H1 (cell line): ENCODE results near the gene FOXK1. TPM values are rescaled to one million over a fixed set of nuclear protein-coding genes. Genes with fewer than 3 reads are reported as not detected.

Source experiments
- CTCF ChIA-PET: fragments of 300-600 bp; sonication (Branson Sonifier 250); formaldehyde crosslinking; loops from one replicate; lab custom pipeline; 2021; ENCODE audit not compliant: partially characterized antibody; lab: Charles Lee
- POLR2A ChIA-PET: fragments of 300-600 bp; sonication (Branson Sonifier 250); formaldehyde crosslinking; loops from one replicate; lab custom pipeline; 2021; ENCODE audit warnings: inconsistent platforms; ENCODE audit not compliant: partially characterized antibody; lab: Charles Lee
- DNase-seq, 2 experiments: peaks; one replicate each; pipeline versions ENCODE4 v3.0.0 to v3.0.0-alpha.2; 2010 to 2022; ENCODE audit warnings: low spot score in 2 of 2, low read depth in 1 of 2, mixed read lengths in 1 of 2
- FAIRE-seq: peaks from 2 replicates; lab custom pipeline; 2011; peaks lifted over from hg19 to GRCh38; lab: Jason Lieb, UNC
- H2AFZ ChIP-seq: 2 replicates; pipeline ENCODE4 v1.8.1; 2012; ENCODE audit warnings: low read length, inconsistent platforms
- H2AK5ac ChIP-seq: 2 replicates; pipeline ENCODE4 v1.6.1; 2013; ENCODE audit warnings: low read depth, low read length
- H2BK120ac ChIP-seq: replicated peaks from 2 replicates; pipeline ENCODE3; 2013; ENCODE audit warnings: low read depth, low read length, inconsistent platforms
- H2BK12ac ChIP-seq: 2 replicates; pipeline ENCODE4 v1.6.1; 2013; ENCODE audit warnings: low read depth, low read length
- H2BK15ac ChIP-seq: 2 replicates; pipeline ENCODE4 v1.6.1; 2013; ENCODE audit warnings: low read length
- H2BK20ac ChIP-seq: 2 replicates; pipeline ENCODE4 v1.6.1; 2013; ENCODE audit warnings: low read length
- H2BK5ac ChIP-seq: 2 replicates; pipeline ENCODE4 v1.6.1; 2013; ENCODE audit warnings: low read depth, low read length
- H3K14ac ChIP-seq: 2 replicates; pipeline ENCODE4 v1.6.1; 2013; ENCODE audit warnings: inconsistent platforms; ENCODE audit not compliant: insufficient read length
- H3K18ac ChIP-seq: 2 replicates; pipeline ENCODE4 v1.6.1; 2013; ENCODE audit warnings: low read length; ENCODE audit errors: extremely low read depth
- H3K23ac ChIP-seq: 2 replicates; pipeline ENCODE4 v1.6.1; 2013; ENCODE audit warnings: inconsistent platforms; ENCODE audit not compliant: insufficient read length
- H3K23me2 ChIP-seq: 2 replicates; pipeline ENCODE4 v1.6.1; 2013; ENCODE audit warnings: low read depth, low read length
- H3K27ac ChIP-seq: 2 replicates; pipeline ENCODE4 v1.6.1; 2011; ENCODE audit warnings: low read depth, low read length, inconsistent platforms
- H3K27me3 ChIP-seq, 4 experiments: replicated peaks in 1 of 4; 1 replicate in 1 of 4; 2 replicates in 3 of 4; pipeline versions ENCODE4 v1.6.1 to v1.8.1; 2011 to 2013; ENCODE audit warnings: low read length in 3 of 4, mild to moderate bottlenecking in 3 of 4, inconsistent platforms in 2 of 4, mixed read lengths in 2 of 4, moderate library complexity in 1 of 4; ENCODE audit not compliant: control insufficient read depth in 3 of 4, insufficient read depth in 3 of 4; ENCODE audit errors: extremely low read depth in 1 of 4
- H3K36me3 ChIP-seq, 4 experiments: 2 replicates each; pipeline versions ENCODE4 v1.6.1 to v1.8.1; 2011 to 2013; ENCODE audit warnings: mild to moderate bottlenecking in 4 of 4, low read length in 3 of 4, moderate library complexity in 2 of 4, control low read depth in 1 of 4, inconsistent platforms in 1 of 4; ENCODE audit not compliant: insufficient read depth in 4 of 4, control insufficient read depth in 2 of 4
- H3K4ac ChIP-seq: replicated peaks from 2 replicates; pipeline ENCODE3; 2013; ENCODE audit warnings: low read length, low read depth, mixed read lengths, inconsistent platforms; ENCODE audit not compliant: insufficient read length
- H3K4me1 ChIP-seq, 4 experiments: replicated peaks in 1 of 4; 1 replicate in 1 of 4; 2 replicates in 3 of 4; pipeline versions ENCODE4 v1.6.1 to v1.8.1; 2011 to 2013; ENCODE audit warnings: low read length in 3 of 4, inconsistent platforms in 2 of 4, mixed read lengths in 1 of 4; ENCODE audit not compliant: insufficient read depth in 4 of 4, control insufficient read depth in 3 of 4
- H3K4me2 ChIP-seq, 2 experiments: 2 replicates each; pipeline versions ENCODE4 v1.6.1 to v1.8.1; 2011 to 2013; ENCODE audit warnings: low read depth in 2 of 2, low read length in 2 of 2, control low read depth in 1 of 2, inconsistent platforms in 1 of 2, mild to moderate bottlenecking in 1 of 2; ENCODE audit not compliant: insufficient read depth in 1 of 2
- H3K4me3 ChIP-seq, 4 experiments: fragments of 200-600, 300-600 bp in 1 of 4; sonication (generic), shearing (Covaris generic), sonication (Bioruptor Twin) in 1 of 4; 2 replicates each; pipeline versions ENCODE4 v1.5.1 to v1.8.1; 2011 to 2016; ENCODE audit warnings: low read length in 4 of 4, low read depth in 3 of 4, control low read depth in 2 of 4, inconsistent platforms in 2 of 4, mild to moderate bottlenecking in 2 of 4, mixed read lengths in 1 of 4, moderate library complexity in 1 of 4; ENCODE audit not compliant: insufficient read depth in 2 of 4; ENCODE audit errors: extremely low read depth in 1 of 4
- H3K56ac ChIP-seq: replicated peaks from 2 replicates; pipeline ENCODE3; 2013; ENCODE audit warnings: low read depth, mild to moderate bottlenecking, mixed read lengths, low read length, inconsistent platforms; ENCODE audit not compliant: insufficient read length
- H3K79me1 ChIP-seq: 2 replicates; pipeline ENCODE4 v1.6.1; 2013; ENCODE audit warnings: low read depth, low read length, control low read depth
- H3K79me2 ChIP-seq, 2 experiments: 2 replicates each; pipeline versions ENCODE4 v1.6.1 to v1.8.1; 2012 to 2013; ENCODE audit warnings: low read length in 2 of 2, mild to moderate bottlenecking in 2 of 2, inconsistent platforms in 1 of 2; ENCODE audit not compliant: insufficient read depth in 2 of 2, control insufficient read depth in 1 of 2
- H3K9ac ChIP-seq, 4 experiments: replicated peaks in 1 of 4; 1 replicate in 1 of 4; 2 replicates in 3 of 4; pipeline versions ENCODE4 v1.6.1 to v1.8.1; 2011 to 2013; ENCODE audit warnings: low read depth in 3 of 4, low read length in 3 of 4, control low read depth in 2 of 4, mild to moderate bottlenecking in 2 of 4, moderate library complexity in 2 of 4, inconsistent platforms in 1 of 4; ENCODE audit errors: extremely low read depth in 1 of 4
- H3K9me3 ChIP-seq, 2 experiments: 2 replicates each; pipeline versions ENCODE4 v1.6.1 to v1.8.1; 2012 to 2013; ENCODE audit warnings: mild to moderate bottlenecking in 2 of 2, moderate library complexity in 2 of 2, control low read depth in 1 of 2, inconsistent platforms in 1 of 2, low read depth in 1 of 2, low read length in 1 of 2, mixed read lengths in 1 of 2; ENCODE audit not compliant: insufficient read depth in 2 of 2
- H4K20me1 ChIP-seq, 2 experiments: replicated peaks in 1 of 2; 2 replicates each; pipeline versions ENCODE3 to v1.8.1; 2011 to 2013; ENCODE audit warnings: inconsistent platforms in 2 of 2, low read length in 2 of 2, mild to moderate bottlenecking in 1 of 2; ENCODE audit not compliant: insufficient read depth in 2 of 2, control insufficient read depth in 1 of 2
- H4K5ac ChIP-seq: 2 replicates; pipeline ENCODE4 v1.6.1; 2013; ENCODE audit warnings: low read length, low read depth, mixed read lengths, inconsistent platforms; ENCODE audit not compliant: insufficient read length
- H4K8ac ChIP-seq: 2 replicates; pipeline ENCODE4 v1.8.0; 2013; ENCODE audit warnings: mild to moderate bottlenecking, moderate library complexity, low read length, inconsistent platforms; ENCODE audit not compliant: insufficient read depth; ENCODE audit errors: extremely low read depth
- H4K91ac ChIP-seq: replicated peaks from 2 replicates; pipeline ENCODE3; 2013; ENCODE audit warnings: low read length, mixed read lengths, inconsistent platforms; ENCODE audit not compliant: insufficient read length
- CTBP2 ChIP-seq: IDR thresholded peaks from 2 replicates; pipeline ENCODE4 v1.7.0; 2011; ENCODE audit warnings: borderline replicate concordance, mild to moderate bottlenecking, moderate library complexity, mixed read lengths, low read length; ENCODE audit not compliant: insufficient read depth, insufficient read length
- HDAC2 ChIP-seq, 2 experiments: fragments of 300-600 bp in 1 of 2; sonication (generic) in 1 of 2; IDR thresholded peaks; 2 replicates each; pipeline ENCODE4 v1.6.1; 2011 to 2012; ENCODE audit warnings: low read depth in 2 of 2, low read length in 2 of 2, mild to moderate bottlenecking in 2 of 2, moderate library complexity in 2 of 2, borderline replicate concordance in 1 of 2, inconsistent platforms in 1 of 2
- JUN ChIP-seq: IDR thresholded peaks from 2 replicates; pipeline ENCODE4 v1.6.1; 2011; ENCODE audit warnings: low read depth, mild to moderate bottlenecking, improper control_type of control experiment, low read length
- KDM1A ChIP-seq: fragments of 200-600, 300-600 bp; sonication (generic); IDR thresholded peaks from 2 replicates; pipeline ENCODE4 v1.7.1; 2016; ENCODE audit warnings: mild to moderate bottlenecking, low read length, borderline replicate concordance
- MAFK ChIP-seq: IDR thresholded peaks from 2 replicates; pipeline ENCODE4 v1.6.1; 2012; ENCODE audit warnings: low read depth, mild to moderate bottlenecking, improper control_type of control experiment, low read length
- RAD21 ChIP-seq, 2 experiments: IDR thresholded peaks in 1 of 2; conservative IDR thresholded peaks in 1 of 2; 2 replicates each; pipeline ENCODE4 v1.6.1; 2011; ENCODE audit warnings: low read depth in 2 of 2, low read length in 2 of 2, improper control_type of control experiment in 1 of 2, inconsistent platforms in 1 of 2, mild to moderate bottlenecking in 1 of 2, moderate library complexity in 1 of 2
- RFX5 ChIP-seq: IDR thresholded peaks from 2 replicates; pipeline ENCODE4 v1.6.1; 2011; ENCODE audit warnings: low read depth, low read length, improper control_type of control experiment, borderline replicate concordance
- SUZ12 ChIP-seq: fragments of 200-600 bp; sonication (generic); IDR thresholded peaks from 2 replicates; pipeline ENCODE4 v1.6.1; 2012; ENCODE audit warnings: mild to moderate bottlenecking, inconsistent platforms, low read length, moderate library complexity, mixed read lengths
- TBP ChIP-seq: IDR thresholded peaks from 2 replicates; pipeline ENCODE4 v1.6.1; 2011; ENCODE audit warnings: low read depth, low read length, improper control_type of control experiment
- TCF12 ChIP-seq: IDR thresholded peaks from 2 replicates; pipeline ENCODE4 v1.6.1; 2011; ENCODE audit warnings: low read depth, mild to moderate bottlenecking, low read length
- WGBS, 2 experiments: shearing (Covaris generic) in 1 of 2; methylation state at CpG; one replicate each; pipeline versions ENCODE4 v1.1.6 to v1.1.7; 2013 to 2015; ENCODE audit warnings: low lambda C conversion rate in 2 of 2, mixed read lengths in 2 of 2, inconsistent platforms in 1 of 2, low coverage in 1 of 2, missing lambda C conversion rate in 1 of 2; ENCODE audit not compliant: insufficient replicate concordance in 2 of 2, insufficient coverage in 1 of 2, insufficient read length in 1 of 2; ENCODE audit errors: extremely low coverage in 1 of 2, missing lambda C conversion rate in 1 of 2; 5-methylcytosine and 5-hydroxymethylcytosine counted together
- polyA plus RNA-seq, 7 experiments: library from polyadenylated mRNA; depleted of rRNA in 3 of 7; stranded (reverse) in 5 of 7; unstranded in 2 of 7; fragments of >200 nt in 5 of 7; fragments of 200-250 nt in 2 of 7; gene quantifications; 1 replicate in 5 of 7; 2 replicates in 1 of 7; 4 replicates in 1 of 7; pipeline versions ENCODE4 v1.2.1 to v1.2.3, GENCODE V29; 2011 to 2013; ENCODE audit warnings: missing spikeins in 2 of 7, mixed read lengths in 2 of 7
- total RNA-seq: library from RNA; stranded (reverse); fragmentation: NEBNext Ultra II Directional; extraction: Animal tissue kit (Norgen Biotek cat#: 25700); gene quantifications from 2 replicates; pipeline ENCODE4 v1.2.1, GENCODE V29; 2021

Gene FOXK1
- total and polyA plus RNA-seq, 2 of the 8 experiments (the other 6 are each of a cell fraction or from before 2014, with no cell fraction given), result 2.0 to 8.5 TPM

DNA sequence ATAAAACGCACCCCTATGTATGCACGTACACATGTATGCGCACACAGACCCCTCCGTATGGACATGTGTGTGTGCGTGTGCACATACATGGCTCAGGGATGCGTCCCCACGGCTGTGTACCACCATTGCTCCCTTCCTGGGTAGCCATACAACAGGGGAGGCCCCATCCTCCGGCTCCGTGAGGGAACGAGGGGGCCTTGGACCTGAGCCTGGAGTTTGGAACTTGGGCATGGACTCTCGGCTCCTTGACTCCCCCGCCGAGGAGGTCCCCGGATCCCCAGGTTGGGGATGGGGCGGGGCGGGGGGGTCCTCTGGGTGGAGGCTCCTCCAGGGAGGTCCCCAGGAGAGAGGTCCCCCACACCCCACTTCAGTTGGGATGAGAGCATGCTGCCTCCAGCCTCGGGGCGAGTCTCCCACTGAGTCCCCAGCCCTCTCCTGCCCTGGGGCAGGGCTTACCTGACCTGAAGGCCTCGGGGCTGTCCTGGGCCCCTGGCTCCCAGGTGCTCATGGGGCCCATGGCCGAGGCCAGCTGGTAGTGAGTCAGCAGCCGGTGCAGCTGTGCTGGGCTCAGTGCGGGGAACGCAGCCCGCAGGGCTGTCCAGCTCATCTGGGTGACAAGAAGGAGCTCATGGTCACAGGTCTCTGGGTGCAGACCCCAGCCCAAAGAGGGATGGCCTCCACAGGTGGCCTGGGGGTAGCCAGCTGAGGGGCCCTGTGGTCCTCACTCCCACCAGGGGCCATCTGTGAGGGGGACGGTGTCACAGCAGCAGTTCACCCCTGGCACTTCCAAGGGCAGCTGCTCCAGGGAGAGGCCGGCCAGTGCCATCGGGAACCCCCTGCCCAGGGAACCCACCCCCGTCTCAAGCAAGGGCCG is 123.3 kb downstream of the FOXK1 start:
- Histone ChIP-seq H3K79me1 (no peaks in the 10 kb centered on the region), H4K20me1 (no peaks in the 10 kb centered on the region), H3K36me3 (no peaks in the 10 kb centered on the region), H4K5ac (no peak overlapping the region), H3K4ac (no peak overlapping the region), H3K23ac (no peak overlapping the region), H4K8ac (no peak overlapping the region), H3K9ac (no peak overlapping the region), H2BK5ac (no peak overlapping the region), H3K56ac (no peak overlapping the region), H3K27me3 (no peaks in the 10 kb centered on the region), H3K18ac (no peak overlapping the region), H2AK5ac (no peak overlapping the region), H3K4me3 (no peak overlapping the region), H3K79me2 (no peaks in the 10 kb centered on the region), H2BK12ac (no peak overlapping the region), H3K27ac (no peak overlapping the region), H3K4me2 (no peak overlapping the region), H2AFZ (no peak overlapping the region), H4K91ac (no peak overlapping the region), H2BK20ac (no peak overlapping the region), H3K23me2 (no peaks in the 10 kb centered on the region), H2BK120ac (no peak overlapping the region), H3K9me3 (no peaks in the 10 kb centered on the region), H3K14ac (no peak overlapping the region), H3K4me1 (peaks cover 0 to 7% (median 1%) of the 10 kb centered on the region in 4 experiments; a peak in 1 of 7 replicates), H2BK15ac (no peak overlapping the region)
- WGBS, 2 experiments, result 93% methylated on average over 20 of the region's 29 CpGs; no CpG with 5 or more reads in 1 of the 2 experiments
- DNase-seq, result no peak
- ChIA-PET CTCF (interaction anchor here (0.8 to 1.7 kb wide), 10 partner anchors 7 to 283 kb away, joined by 3 to 10 read pairs (median 4); no protein-coding TSS in a partner anchor), POLR2A (interaction anchor here (2.4 kb wide), 1 partner anchor 8 kb away, joined by 8 read pairs; no protein-coding TSS in a partner anchor)
- FAIRE-seq, result no peak
- TF ChIP-seq JUN (no peak), TBP (no peak), KDM1A (no peak), RAD21 (IDR thresholded peaks at IDR 0.05 in 1 of 2, conservative IDR thresholded peaks at IDR 0.05 in 1 of 2; ENCODE audit: low read depth in 2 of 2, low read length in 2 of 2) (no peak), MAFK (no peak), CTBP2 (no peak), RFX5 (no peak), SUZ12 (no peak), TCF12 (no peak), HDAC2 (IDR thresholded peaks at IDR 0.05; ENCODE audit: borderline replicate concordance in 1 of 2, low read depth in 2 of 2, low read length in 2 of 2) (no peak)
